H1 (cell line): ENCODE measurements around the gene MT2A. TPM values are rescaled to one million over a fixed set of nuclear protein-coding genes. Genes with fewer than 3 reads are reported as not detected.

ENCODE experiments used
- CTCF ChIA-PET: fragments of 300-600 bp; sonication (Branson Sonifier 250); formaldehyde crosslinking; loops from one replicate; lab custom pipeline; 2021; ENCODE audit not compliant: partially characterized antibody; lab: Charles Lee
- POLR2A ChIA-PET: fragments of 300-600 bp; sonication (Branson Sonifier 250); formaldehyde crosslinking; loops from one replicate; lab custom pipeline; 2021; ENCODE audit warnings: inconsistent platforms; ENCODE audit not compliant: partially characterized antibody; lab: Charles Lee
- DNase-seq, 2 experiments: peaks; one replicate each; pipeline versions ENCODE4 v3.0.0 to v3.0.0-alpha.2; 2010 to 2022; ENCODE audit warnings: low spot score in 2 of 2, low read depth in 1 of 2, mixed read lengths in 1 of 2
- FAIRE-seq: peaks from 2 replicates; lab custom pipeline; 2011; peaks lifted over from hg19 to GRCh38; lab: Jason Lieb, UNC
- H2AFZ ChIP-seq: 2 replicates; pipeline ENCODE4 v1.8.1; 2012; ENCODE audit warnings: low read length, inconsistent platforms
- H2AK5ac ChIP-seq: 2 replicates; pipeline ENCODE4 v1.6.1; 2013; ENCODE audit warnings: low read depth, low read length
- H2BK120ac ChIP-seq: replicated peaks from 2 replicates; pipeline ENCODE3; 2013; ENCODE audit warnings: low read depth, low read length, inconsistent platforms
- H2BK12ac ChIP-seq: 2 replicates; pipeline ENCODE4 v1.6.1; 2013; ENCODE audit warnings: low read depth, low read length
- H2BK15ac ChIP-seq: 2 replicates; pipeline ENCODE4 v1.6.1; 2013; ENCODE audit warnings: low read length
- H2BK20ac ChIP-seq: 2 replicates; pipeline ENCODE4 v1.6.1; 2013; ENCODE audit warnings: low read length
- H2BK5ac ChIP-seq: 2 replicates; pipeline ENCODE4 v1.6.1; 2013; ENCODE audit warnings: low read depth, low read length
- H3K14ac ChIP-seq: 2 replicates; pipeline ENCODE4 v1.6.1; 2013; ENCODE audit warnings: inconsistent platforms; ENCODE audit not compliant: insufficient read length
- H3K18ac ChIP-seq: 2 replicates; pipeline ENCODE4 v1.6.1; 2013; ENCODE audit warnings: low read length; ENCODE audit errors: extremely low read depth
- H3K23ac ChIP-seq: 2 replicates; pipeline ENCODE4 v1.6.1; 2013; ENCODE audit warnings: inconsistent platforms; ENCODE audit not compliant: insufficient read length
- H3K23me2 ChIP-seq: 2 replicates; pipeline ENCODE4 v1.6.1; 2013; ENCODE audit warnings: low read depth, low read length
- H3K27ac ChIP-seq: 2 replicates; pipeline ENCODE4 v1.6.1; 2011; ENCODE audit warnings: low read depth, low read length, inconsistent platforms
- H3K27me3 ChIP-seq, 4 experiments: replicated peaks in 1 of 4; 1 replicate in 1 of 4; 2 replicates in 3 of 4; pipeline versions ENCODE4 v1.6.1 to v1.8.1; 2011 to 2013; ENCODE audit warnings: low read length in 3 of 4, mild to moderate bottlenecking in 3 of 4, inconsistent platforms in 2 of 4, mixed read lengths in 2 of 4, moderate library complexity in 1 of 4; ENCODE audit not compliant: control insufficient read depth in 3 of 4, insufficient read depth in 3 of 4; ENCODE audit errors: extremely low read depth in 1 of 4
- H3K36me3 ChIP-seq, 4 experiments: 2 replicates each; pipeline versions ENCODE4 v1.6.1 to v1.8.1; 2011 to 2013; ENCODE audit warnings: mild to moderate bottlenecking in 4 of 4, low read length in 3 of 4, moderate library complexity in 2 of 4, control low read depth in 1 of 4, inconsistent platforms in 1 of 4; ENCODE audit not compliant: insufficient read depth in 4 of 4, control insufficient read depth in 2 of 4
- H3K4ac ChIP-seq: replicated peaks from 2 replicates; pipeline ENCODE3; 2013; ENCODE audit warnings: low read length, low read depth, mixed read lengths, inconsistent platforms; ENCODE audit not compliant: insufficient read length
- H3K4me1 ChIP-seq, 4 experiments: replicated peaks in 1 of 4; 1 replicate in 1 of 4; 2 replicates in 3 of 4; pipeline versions ENCODE4 v1.6.1 to v1.8.1; 2011 to 2013; ENCODE audit warnings: low read length in 3 of 4, inconsistent platforms in 2 of 4, mixed read lengths in 1 of 4; ENCODE audit not compliant: insufficient read depth in 4 of 4, control insufficient read depth in 3 of 4
- H3K4me2 ChIP-seq, 2 experiments: 2 replicates each; pipeline versions ENCODE4 v1.6.1 to v1.8.1; 2011 to 2013; ENCODE audit warnings: low read depth in 2 of 2, low read length in 2 of 2, control low read depth in 1 of 2, inconsistent platforms in 1 of 2, mild to moderate bottlenecking in 1 of 2; ENCODE audit not compliant: insufficient read depth in 1 of 2
- H3K4me3 ChIP-seq, 4 experiments: fragments of 200-600, 300-600 bp in 1 of 4; sonication (generic), shearing (Covaris generic), sonication (Bioruptor Twin) in 1 of 4; 2 replicates each; pipeline versions ENCODE4 v1.5.1 to v1.8.1; 2011 to 2016; ENCODE audit warnings: low read length in 4 of 4, low read depth in 3 of 4, control low read depth in 2 of 4, inconsistent platforms in 2 of 4, mild to moderate bottlenecking in 2 of 4, mixed read lengths in 1 of 4, moderate library complexity in 1 of 4; ENCODE audit not compliant: insufficient read depth in 2 of 4; ENCODE audit errors: extremely low read depth in 1 of 4
- H3K56ac ChIP-seq: replicated peaks from 2 replicates; pipeline ENCODE3; 2013; ENCODE audit warnings: low read depth, mild to moderate bottlenecking, mixed read lengths, low read length, inconsistent platforms; ENCODE audit not compliant: insufficient read length
- H3K79me1 ChIP-seq: 2 replicates; pipeline ENCODE4 v1.6.1; 2013; ENCODE audit warnings: low read depth, low read length, control low read depth
- H3K79me2 ChIP-seq, 2 experiments: 2 replicates each; pipeline versions ENCODE4 v1.6.1 to v1.8.1; 2012 to 2013; ENCODE audit warnings: low read length in 2 of 2, mild to moderate bottlenecking in 2 of 2, inconsistent platforms in 1 of 2; ENCODE audit not compliant: insufficient read depth in 2 of 2, control insufficient read depth in 1 of 2
- H3K9ac ChIP-seq, 4 experiments: replicated peaks in 1 of 4; 1 replicate in 1 of 4; 2 replicates in 3 of 4; pipeline versions ENCODE4 v1.6.1 to v1.8.1; 2011 to 2013; ENCODE audit warnings: low read depth in 3 of 4, low read length in 3 of 4, control low read depth in 2 of 4, mild to moderate bottlenecking in 2 of 4, moderate library complexity in 2 of 4, inconsistent platforms in 1 of 4; ENCODE audit errors: extremely low read depth in 1 of 4
- H3K9me3 ChIP-seq, 2 experiments: 2 replicates each; pipeline versions ENCODE4 v1.6.1 to v1.8.1; 2012 to 2013; ENCODE audit warnings: mild to moderate bottlenecking in 2 of 2, moderate library complexity in 2 of 2, control low read depth in 1 of 2, inconsistent platforms in 1 of 2, low read depth in 1 of 2, low read length in 1 of 2, mixed read lengths in 1 of 2; ENCODE audit not compliant: insufficient read depth in 2 of 2
- H4K20me1 ChIP-seq, 2 experiments: replicated peaks in 1 of 2; 2 replicates each; pipeline versions ENCODE3 to v1.8.1; 2011 to 2013; ENCODE audit warnings: inconsistent platforms in 2 of 2, low read length in 2 of 2, mild to moderate bottlenecking in 1 of 2; ENCODE audit not compliant: insufficient read depth in 2 of 2, control insufficient read depth in 1 of 2
- H4K5ac ChIP-seq: 2 replicates; pipeline ENCODE4 v1.6.1; 2013; ENCODE audit warnings: low read length, low read depth, mixed read lengths, inconsistent platforms; ENCODE audit not compliant: insufficient read length
- H4K8ac ChIP-seq: 2 replicates; pipeline ENCODE4 v1.8.0; 2013; ENCODE audit warnings: mild to moderate bottlenecking, moderate library complexity, low read length, inconsistent platforms; ENCODE audit not compliant: insufficient read depth; ENCODE audit errors: extremely low read depth
- H4K91ac ChIP-seq: replicated peaks from 2 replicates; pipeline ENCODE3; 2013; ENCODE audit warnings: low read length, mixed read lengths, inconsistent platforms; ENCODE audit not compliant: insufficient read length
- ASH2L ChIP-seq: fragments of 200-600, 300-600 bp; sonication (generic); IDR thresholded peaks from one replicate; pipeline ENCODE4 v1.7.1; 2017; ENCODE audit warnings: low read length
- SP1 ChIP-seq: IDR thresholded peaks from 2 replicates; pipeline ENCODE4 v1.6.1; 2011; ENCODE audit warnings: low read depth, low read length
- TEAD4 ChIP-seq: IDR thresholded peaks from 2 replicates; pipeline ENCODE4 v1.6.1; 2012; ENCODE audit warnings: low read depth, low read length, inconsistent platforms, mixed read lengths
- WGBS, 2 experiments: shearing (Covaris generic) in 1 of 2; methylation state at CpG; one replicate each; pipeline versions ENCODE4 v1.1.6 to v1.1.7; 2013 to 2015; ENCODE audit warnings: low lambda C conversion rate in 2 of 2, mixed read lengths in 2 of 2, inconsistent platforms in 1 of 2, low coverage in 1 of 2, missing lambda C conversion rate in 1 of 2; ENCODE audit not compliant: insufficient replicate concordance in 2 of 2, insufficient coverage in 1 of 2, insufficient read length in 1 of 2; ENCODE audit errors: extremely low coverage in 1 of 2, missing lambda C conversion rate in 1 of 2; 5-methylcytosine and 5-hydroxymethylcytosine counted together
- polyA plus RNA-seq, 7 experiments: library from polyadenylated mRNA; depleted of rRNA in 3 of 7; stranded (reverse) in 5 of 7; unstranded in 2 of 7; fragments of >200 nt in 5 of 7; fragments of 200-250 nt in 2 of 7; gene quantifications; 1 replicate in 5 of 7; 2 replicates in 1 of 7; 4 replicates in 1 of 7; pipeline versions ENCODE4 v1.2.1 to v1.2.3, GENCODE V29; 2011 to 2013; ENCODE audit warnings: missing spikeins in 2 of 7, mixed read lengths in 2 of 7
- total RNA-seq: library from RNA; stranded (reverse); fragmentation: NEBNext Ultra II Directional; extraction: Animal tissue kit (Norgen Biotek cat#: 25700); gene quantifications from 2 replicates; pipeline ENCODE4 v1.2.1, GENCODE V29; 2021

The MT2A gene
- total and polyA plus RNA-seq, 2 of the 8 experiments (the other 6 are each of a cell fraction or from before 2014, with no cell fraction given) = 9.5 to 30.1 TPM

DNA sequence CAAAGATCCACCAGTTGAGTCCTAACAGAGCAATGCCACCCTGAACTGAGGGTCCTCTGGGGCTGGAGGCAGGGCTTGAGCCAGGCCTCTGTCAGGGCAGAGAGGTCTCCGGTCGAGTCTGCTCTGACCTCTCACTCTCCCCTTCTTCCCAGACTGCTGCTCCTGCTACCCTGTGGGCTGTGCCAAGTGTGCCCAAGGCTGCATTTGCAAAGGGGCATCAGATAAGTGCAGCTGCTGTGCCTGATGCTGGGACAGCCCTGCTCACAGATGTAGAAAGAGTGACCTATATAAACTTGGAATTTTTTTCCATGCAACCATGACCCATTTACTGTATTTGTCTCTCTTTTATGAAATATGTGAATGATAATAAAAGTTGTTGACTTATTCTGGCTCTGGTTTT, 40.9 kb downstream of the MT2A start:
- Histone ChIP-seq H3K9ac (no peak overlapping the region), H3K23me2 (no peaks in the 10 kb centered on the region; the same call in 1 of the 2 replicates), H2AFZ (no peak overlapping the region), H2BK120ac (no peak overlapping the region), H3K14ac (no peak overlapping the region), H4K8ac (no peak overlapping the region), H2BK20ac (no peak overlapping the region), H2AK5ac (no peak overlapping the region), H3K4me1 (peaks cover 0 to 7% (median 4%) of the 10 kb centered on the region in 4 experiments; a peak in 2 of 7 replicates), H4K5ac (no peak overlapping the region), H3K36me3 (no peaks in the 10 kb centered on the region), H2BK5ac (no peak overlapping the region), H2BK12ac (no peak overlapping the region), H4K91ac (no peak overlapping the region), H3K27me3 (peaks cover 43 to 76% (median 67%) of the 10 kb centered on the region in 4 experiments), H3K18ac (no peak overlapping the region), H3K23ac (no peak overlapping the region), H3K4me2 (no peak overlapping the region), H3K9me3 (no peaks in the 10 kb centered on the region), H3K27ac (no peak overlapping the region), H4K20me1 (peaks cover 2 to 4% of the 10 kb centered on the region in 2 experiments), H3K79me2 (no peaks in the 10 kb centered on the region), H3K4me3 (no peak overlapping the region), H2BK15ac (no peak overlapping the region), H3K4ac (no peak overlapping the region), H3K79me1 (no peaks in the 10 kb centered on the region), H3K56ac (no peak overlapping the region)
- FAIRE-seq (no peak), DNase-seq (no peak)
- POLR2A ChIA-PET = interaction anchor here (1.2 to 1.3 kb wide), 2 partner anchors 14 to 18 kb away, joined by 3 to 5 read pairs; no protein-coding TSS in a partner anchor
- 83% methylated on average over 2 of the region's 2 CpGs; no CpG with 5 or more reads in 1 of the 2 experiments for WGBS, 2 experiments
- CTCF ChIA-PET = interaction anchor here (0.8 to 1.8 kb wide), 3 partner anchors 16 to 54 kb away, joined by 3 to 5 read pairs (median 4); no protein-coding TSS in a partner anchor
- no peak for TF ChIP-seq SP1
- no peak for TF ChIP-seq ASH2L
- TF ChIP-seq TEAD4 = no peak
